Measurements from ENCODE around the gene THSD4. TPM values are rescaled to one million over a fixed set of nuclear protein-coding genes. Genes with fewer than 3 reads are reported as not detected.

THSD4 gene
- total and polyA plus RNA-seq, 2 of the 4 experiments (the other 2 are of a cell fraction) = 25.5 to 31.1 TPM

DNA sequence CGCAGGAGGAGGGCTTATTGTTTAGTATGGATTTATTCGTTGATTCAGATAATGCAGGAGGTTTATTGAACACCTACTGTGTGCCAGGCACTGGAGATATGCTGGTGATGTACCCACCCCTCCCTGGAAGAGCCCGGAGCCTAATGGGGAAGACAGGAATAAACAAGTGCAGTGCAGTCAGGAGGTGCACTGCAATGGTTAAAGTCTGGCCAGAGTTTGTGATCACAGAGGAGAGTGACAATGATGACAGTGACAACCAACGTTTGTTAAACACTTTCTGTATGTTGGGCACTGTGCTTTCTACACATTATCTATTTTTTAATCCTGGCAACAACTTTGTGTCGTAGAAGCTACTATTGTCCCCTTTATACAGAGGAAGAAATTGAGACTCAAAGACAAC is 70.4 kb downstream of the THSD4 start:
- H2BK20ac ChIP-seq (ENCODE audit: low read depth, low read length) = no peak overlapping the region
- H3K9me3 ChIP-seq (ENCODE audit: control insufficient read depth, insufficient read depth, low read length) = no peaks in the 10 kb centered on the region
- no peak for ATAC-seq (ENCODE audit: low read depth)
- no peak overlapping the region for H3K4me3 ChIP-seq (ENCODE audit: insufficient read depth, low read depth, low read length)
- no peak overlapping the region for H2BK5ac ChIP-seq (ENCODE audit: low read depth, low read length, poor library complexity, severe bottlenecking)
- no peak overlapping the region for H2AK5ac ChIP-seq (ENCODE audit: low read depth, low read length)
- H2BK120ac ChIP-seq (ENCODE audit: low read depth, low read length) = no peak overlapping the region
- no peak for TF ChIP-seq RAD21 (IDR thresholded peaks at IDR 0.05; ENCODE audit: low read length)
- no peak for TF ChIP-seq MAZ (IDR thresholded peaks at IDR 0.05; ENCODE audit: borderline replicate concordance, low read depth, low read length)
- TF ChIP-seq POLR2A (IDR thresholded peaks at IDR 0.05; ENCODE audit: low read depth, low read length) = no peak
- in situ Hi-C loops (cut with MboI; ENCODE audit: low sequenced_read_pairs) = no loop called here
- no peak overlapping the region for H3K4me2 ChIP-seq (ENCODE audit: low read depth, low read length)
- no peak overlapping the region for H3K23ac ChIP-seq (ENCODE audit: low read depth, low read length)
- 0 out of 2 replicates have a peak, but pooled peaks cover 4% of the 10 kb centered on the region for H3K4me1 ChIP-seq (ENCODE audit: control insufficient read depth, insufficient read depth, low read length)
- H2AFZ ChIP-seq (replicated peaks; ENCODE audit: low read length, poor library complexity) = no peak overlapping the region
- peaks cover 27 to 38% of the 10 kb centered on the region in 2 experiments for H3K79me1 ChIP-seq (ENCODE audit: low read depth in 1 of 2, low read length in 2 of 2)
- 50% methylated on average over 1 of the region's 5 CpGs; no CpG with 5 or more reads in 1 of the 2 experiments for WGBS, 2 experiments (ENCODE audit: extremely low coverage in 2 of 2, insufficient read length in 1 of 2)
- intact Hi-C loops (cut with micrococcal nuclease) = no loop called here
- H3K18ac ChIP-seq (ENCODE audit: low read depth, low read length) = no peak overlapping the region
- peaks cover 3% of the 10 kb centered on the region; the same call in 1 of the 2 replicates for H3K9me1 ChIP-seq (ENCODE audit: insufficient read depth, low read length)
- dilution Hi-C loops (cut with HindIII; ENCODE audit: low sequenced_read_pairs, unreplicated experiment) = no loop called here
- H3K4ac ChIP-seq (ENCODE audit: low read depth, low read length) = no peak overlapping the region
- 0 out of 2 replicates have a peak, but pooled peaks cover 6% of the 10 kb centered on the region for H4K20me1 ChIP-seq (ENCODE audit: insufficient read depth, low read length)
- no peaks in the 10 kb centered on the region for H3K27me3 ChIP-seq (ENCODE audit: control insufficient read depth, insufficient read depth, low read length)
- H2BK15ac ChIP-seq (ENCODE audit: low read depth, low read length) = no peak overlapping the region
- ChIA-PET CTCF (no interaction called here), POLR2A (ENCODE audit: unreplicated experiment) (no interaction called here)
- no TSS peak for BruUV-seq (replicated peaks)
- H4K5ac ChIP-seq (ENCODE audit: low read depth, low read length) = no peak overlapping the region
- H3K56ac ChIP-seq (ENCODE audit: extremely low read depth, insufficient read depth, low read length) = no peak overlapping the region
- no peak overlapping the region for H3K14ac ChIP-seq (replicated peaks; ENCODE audit: low read depth, low read length)
- no peak overlapping the region for H3K27ac ChIP-seq (ENCODE audit: insufficient read depth, low read length)
- no peak for DNase-seq
- H3K9ac ChIP-seq (ENCODE audit: low read depth, low read length) = no peak overlapping the region
- no peak overlapping the region for H4K8ac ChIP-seq (ENCODE audit: low read depth in 2 of 2, low read length in 2 of 2)
- H3K36me3 ChIP-seq (ENCODE audit: control insufficient read depth, insufficient read depth, low read length) = peaks cover 16% of the 10 kb centered on the region
- H4K91ac ChIP-seq (ENCODE audit: insufficient read depth, low read depth, low read length) = no peak overlapping the region
- H2AK9ac ChIP-seq (replicated peaks; ENCODE audit: low read depth, low read length, poor library complexity) = no peak overlapping the region

All from IMR-90 (cell line).